ENCODE data around the gene VIPR2. TPM values are rescaled to one million over a fixed set of nuclear protein-coding genes. Genes with fewer than 3 reads are reported as not detected.

Gene VIPR2
- total and polyA plus RNA-seq, 9 donors: 6.7 to 11.3 (median 8.6) TPM

DNA sequence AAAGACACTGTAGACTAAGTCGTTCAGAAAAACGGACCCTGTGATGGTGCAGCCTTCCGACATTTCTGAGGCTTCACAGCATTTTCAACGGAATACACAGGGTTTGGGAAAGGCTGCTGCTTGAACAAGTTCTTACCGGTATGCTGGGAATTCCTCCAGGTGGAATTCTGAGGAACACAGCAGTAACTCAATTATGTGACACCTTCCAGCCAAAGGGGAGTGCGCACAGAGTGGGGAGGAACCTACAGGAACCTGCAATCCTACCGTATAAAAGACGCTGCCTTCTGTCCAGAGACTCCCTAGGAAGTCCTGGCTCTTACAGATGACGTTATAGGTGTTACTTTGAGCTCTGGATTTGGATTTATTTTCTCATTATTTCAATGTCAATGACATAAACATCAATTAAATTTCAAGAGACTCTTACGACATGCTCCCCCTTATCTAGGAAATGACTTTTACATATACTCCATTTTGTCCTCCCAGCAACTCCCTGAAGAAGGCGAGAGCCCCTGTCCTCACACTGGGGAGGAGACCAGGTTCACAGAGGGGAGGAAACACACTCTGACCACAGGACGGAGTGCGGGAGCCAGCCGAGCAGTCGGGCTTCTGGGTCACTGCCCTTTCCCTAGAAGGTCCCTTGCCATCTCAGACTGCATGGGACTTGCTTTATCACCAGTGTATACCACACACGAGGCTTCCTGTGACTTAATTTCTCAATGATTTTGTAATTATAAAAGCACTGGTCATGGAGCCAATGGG, 27.9 kb downstream of the VIPR2 start:
- Histone ChIP-seq H3K4me1 (ENCODE audit: control insufficient read depth, insufficient read depth, low read length) (peaks cover 37% of the 10 kb centered on the region), H3K9me3 (replicated peaks; ENCODE audit: control insufficient read depth, low read depth, low read length) (no peaks in the 10 kb centered on the region), H3K36me3 (ENCODE audit: control insufficient read depth, insufficient read depth, low read length) (no peaks in the 10 kb centered on the region), H3K27ac (ENCODE audit: low read length) (no peak overlapping the region), H3K27me3 (ENCODE audit: control insufficient read depth, insufficient read depth, low read length) (no peaks in the 10 kb centered on the region), H3K4me3 (ENCODE audit: low read length) (no peak overlapping the region)
- WGBS (ENCODE audit: insufficient coverage): 72% methylated on average over 6 of the region's 16 CpGs
- DNase-seq: no peak

- no peak for DNase-seq
- Histone ChIP-seq H3K27me3 (ENCODE audit: control insufficient read depth, insufficient read depth, low read length) (no peaks in the 10 kb centered on the region), H3K4me1 (ENCODE audit: control insufficient read depth, insufficient read depth, low read length) (peaks cover 37% of the 10 kb centered on the region), H3K4me3 (ENCODE audit: low read length) (no peak overlapping the region), H3K9me3 (replicated peaks; ENCODE audit: control insufficient read depth, low read depth, low read length) (no peaks in the 10 kb centered on the region), H3K36me3 (ENCODE audit: control insufficient read depth, insufficient read depth, low read length) (no peaks in the 10 kb centered on the region), H3K27ac (ENCODE audit: low read length) (no peak overlapping the region)
- WGBS (ENCODE audit: insufficient coverage): 65% methylated on average over 19 of the region's 19 CpGs
These were observed 28.8 kb downstream of the VIPR2 start for GRCh38 chr7:159115601-159116501.

- Histone ChIP-seq H3K27ac (ENCODE audit: low read length) (no peak overlapping the region), H3K4me1 (ENCODE audit: control insufficient read depth, insufficient read depth, low read length) (peaks cover 37% of the 10 kb centered on the region), H3K9me3 (replicated peaks; ENCODE audit: control insufficient read depth, low read depth, low read length) (no peaks in the 10 kb centered on the region), H3K27me3 (ENCODE audit: control insufficient read depth, insufficient read depth, low read length) (no peaks in the 10 kb centered on the region), H3K4me3 (ENCODE audit: low read length) (no peak overlapping the region), H3K36me3 (ENCODE audit: control insufficient read depth, insufficient read depth, low read length) (no peaks in the 10 kb centered on the region)
- 20% methylated on average over 3 of the region's 7 CpGs for WGBS (ENCODE audit: insufficient coverage)
- peak; percentile 77 for DNase-seq
These were observed 29.7 kb downstream of the VIPR2 start for GRCh38 chr7:159114981-159115380.

DNA sequence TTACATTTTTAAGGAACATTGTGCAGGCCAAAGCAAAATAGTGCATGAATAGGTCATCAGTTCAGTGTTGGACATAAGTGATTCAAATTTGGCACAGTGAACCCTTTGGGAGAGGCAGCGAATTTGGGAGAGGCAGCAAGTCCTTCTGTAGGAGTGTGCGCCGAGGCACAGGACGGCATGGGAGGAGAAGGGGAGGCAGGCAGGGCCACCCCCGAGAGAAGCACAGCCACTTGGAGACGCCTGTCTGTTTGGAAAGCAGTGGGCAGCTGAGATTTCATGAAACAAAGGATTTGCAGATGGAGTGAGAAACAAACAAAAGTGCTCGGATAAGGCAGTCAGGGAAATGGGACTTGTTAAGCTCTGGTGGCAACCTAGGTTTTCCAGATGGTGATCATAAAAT, 30.6 kb downstream of the VIPR2 start:
- no peak for DNase-seq
- no peaks in the 10 kb centered on the region for H3K36me3 ChIP-seq (ENCODE audit: control insufficient read depth, insufficient read depth, low read length)
- H3K27ac ChIP-seq (ENCODE audit: low read length): no peak overlapping the region
- no peaks in the 10 kb centered on the region for H3K27me3 ChIP-seq (ENCODE audit: control insufficient read depth, insufficient read depth, low read length)
- WGBS (ENCODE audit: insufficient coverage): 58% methylated on average over 7 of the region's 7 CpGs
- no peaks in the 10 kb centered on the region for H3K9me3 ChIP-seq (replicated peaks; ENCODE audit: control insufficient read depth, low read depth, low read length)
- H3K4me3 ChIP-seq (ENCODE audit: low read length): no peak overlapping the region
- H3K4me1 ChIP-seq (ENCODE audit: control insufficient read depth, insufficient read depth, low read length): peaks cover 43% of the 10 kb centered on the region

DNA sequence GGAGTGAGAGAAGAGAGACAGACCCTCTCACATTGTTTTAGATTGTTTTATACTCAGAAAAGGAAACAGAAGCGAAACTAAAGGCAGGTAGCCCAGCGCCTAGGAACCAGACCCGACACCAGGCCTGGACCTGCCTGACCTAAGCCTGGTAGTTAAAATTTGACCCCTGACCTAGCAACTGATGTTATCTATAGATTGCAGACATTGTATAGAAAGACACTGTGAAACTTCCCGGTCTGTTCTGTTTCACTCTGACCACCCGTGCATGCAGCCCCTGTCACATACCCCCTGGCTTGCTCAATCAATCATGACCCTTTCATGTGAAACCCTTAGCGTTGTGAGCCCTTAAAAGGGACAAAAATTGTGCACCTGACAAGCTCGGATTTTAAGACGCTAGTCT, 31.6 kb downstream of the VIPR2 start:
- H3K9me3 ChIP-seq (replicated peaks; ENCODE audit: control insufficient read depth, low read depth, low read length): no peaks in the 10 kb centered on the region
- no peaks in the 10 kb centered on the region for H3K27me3 ChIP-seq (ENCODE audit: control insufficient read depth, insufficient read depth, low read length)
- WGBS (ENCODE audit: insufficient coverage): 47% methylated on average over 2 of the region's 8 CpGs

DNA sequence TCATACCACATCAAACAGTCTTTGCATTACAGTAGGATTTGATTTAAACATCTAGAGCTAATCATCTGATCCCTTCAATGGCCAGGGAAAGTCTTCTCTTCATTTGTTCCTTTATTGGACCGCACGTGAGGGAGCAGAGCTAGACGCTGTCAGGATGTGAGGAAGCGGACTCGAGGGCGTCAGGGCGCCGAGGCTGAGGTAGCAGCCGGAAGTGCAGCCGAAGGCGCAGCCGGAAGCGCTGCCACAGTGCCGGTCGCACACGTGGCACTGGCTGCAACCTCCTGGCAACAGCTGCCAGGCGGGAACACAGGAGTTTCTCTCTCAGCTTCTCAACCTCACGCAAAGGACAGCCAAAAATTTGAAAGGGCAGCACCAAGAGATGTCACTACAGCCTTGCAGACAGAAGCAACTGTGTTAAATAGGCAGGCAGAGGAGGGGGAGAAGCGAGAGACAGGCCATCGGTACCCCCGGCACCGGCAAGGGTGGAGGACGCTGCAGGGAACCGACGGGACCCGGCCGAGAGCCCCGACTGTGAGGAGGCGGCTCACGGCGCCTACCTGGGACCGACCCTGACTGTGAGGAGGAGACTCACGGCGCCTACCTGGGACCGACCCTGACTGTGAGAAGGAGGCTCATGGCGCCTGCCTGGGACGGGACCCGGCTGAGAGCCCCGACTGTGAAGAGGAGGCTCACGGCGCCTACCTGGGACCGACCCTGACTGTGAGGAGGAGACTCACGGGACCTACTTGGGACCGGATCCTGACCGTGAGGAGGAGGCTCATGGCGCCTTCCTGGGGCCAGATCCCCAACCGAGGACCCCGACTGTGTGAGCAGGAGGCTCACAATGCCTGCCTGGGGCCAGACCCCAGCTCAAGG, 32.3 kb downstream of the VIPR2 start:
- no peaks in the 10 kb centered on the region for H3K36me3 ChIP-seq (ENCODE audit: control insufficient read depth, insufficient read depth, low read length)
- WGBS (ENCODE audit: insufficient coverage): 44% methylated on average over 44 of the region's 48 CpGs
- H3K4me3 ChIP-seq (ENCODE audit: low read length): no peak overlapping the region
- H3K9me3 ChIP-seq (replicated peaks; ENCODE audit: control insufficient read depth, low read depth, low read length): no peaks in the 10 kb centered on the region
- no peak for DNase-seq
- peaks cover 42% of the 10 kb centered on the region for H3K4me1 ChIP-seq (ENCODE audit: control insufficient read depth, insufficient read depth, low read length)
- no peaks in the 10 kb centered on the region for H3K27me3 ChIP-seq (ENCODE audit: control insufficient read depth, insufficient read depth, low read length)
- no peak overlapping the region for H3K27ac ChIP-seq (ENCODE audit: low read length)

More for the DNA sequence above, 31.6 kb downstream of the VIPR2 start:
- Histone ChIP-seq H3K27ac (ENCODE audit: low read length) (no peak overlapping the region), H3K4me3 (ENCODE audit: low read length) (no peak overlapping the region), H3K4me1 (ENCODE audit: control insufficient read depth, insufficient read depth, low read length) (peaks cover 42% of the 10 kb centered on the region), H3K36me3 (ENCODE audit: control insufficient read depth, insufficient read depth, low read length) (no peaks in the 10 kb centered on the region)
- DNase-seq: no peak

GRCh38 chr7:159109653-159110035, 35.0 kb downstream of the VIPR2 start:
- Histone ChIP-seq H3K36me3 (ENCODE audit: control insufficient read depth, insufficient read depth, low read length) (no peaks in the 10 kb centered on the region), H3K9me3 (replicated peaks; ENCODE audit: control insufficient read depth, low read depth, low read length) (no peaks in the 10 kb centered on the region), H3K4me3 (ENCODE audit: low read length) (no peak overlapping the region), H3K4me1 (ENCODE audit: control insufficient read depth, insufficient read depth, low read length) (peaks cover 41% of the 10 kb centered on the region), H3K27me3 (ENCODE audit: control insufficient read depth, insufficient read depth, low read length) (no peaks in the 10 kb centered on the region), H3K27ac (ENCODE audit: low read length) (no peak overlapping the region)
- DNase-seq: no peak
- 75% methylated on average over 8 of the region's 10 CpGs for whole genome bisulfite sequencing (ENCODE audit: insufficient coverage)

DNA sequence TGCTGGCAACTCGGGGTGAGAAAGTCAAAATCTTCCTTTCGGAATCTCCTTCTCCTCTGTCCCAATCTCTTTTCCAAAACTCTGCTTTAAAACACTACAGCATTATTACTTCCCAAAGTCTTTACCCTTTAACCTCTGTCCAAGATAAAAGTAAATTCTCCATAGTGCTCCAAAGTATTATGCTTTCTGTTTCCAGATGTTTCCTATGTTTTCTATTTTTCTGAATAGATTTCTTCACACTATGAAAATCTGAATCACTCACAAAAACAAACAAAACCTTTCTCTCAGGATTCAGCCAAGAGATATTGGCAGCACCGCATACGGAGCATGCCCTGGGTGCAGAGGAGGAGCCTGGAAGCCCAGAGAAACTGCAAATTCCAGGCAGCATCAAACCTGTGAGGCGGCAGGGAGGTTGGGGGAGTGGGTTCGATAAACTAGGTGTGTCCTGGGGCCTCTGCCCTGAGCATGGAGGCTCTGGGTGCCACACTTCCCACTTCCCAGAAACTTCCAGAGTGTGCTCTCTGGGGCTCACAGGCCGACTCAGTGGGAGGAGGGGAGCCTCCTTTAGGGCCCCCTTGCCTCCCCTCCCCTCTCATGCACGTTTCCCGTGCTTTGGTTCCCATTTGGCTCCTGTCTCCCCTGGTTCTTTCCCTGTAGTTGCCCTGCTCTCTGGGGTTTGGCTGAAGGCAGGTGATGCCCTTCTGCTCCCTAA, 35.6 kb downstream of the VIPR2 start:
- Histone ChIP-seq H3K4me3 (ENCODE audit: low read length) (no peak overlapping the region), H3K4me1 (ENCODE audit: control insufficient read depth, insufficient read depth, low read length) (peaks cover 46% of the 10 kb centered on the region), H3K36me3 (ENCODE audit: control insufficient read depth, insufficient read depth, low read length) (no peaks in the 10 kb centered on the region), H3K9me3 (replicated peaks; ENCODE audit: control insufficient read depth, low read depth, low read length) (no peaks in the 10 kb centered on the region), H3K27ac (ENCODE audit: low read length) (no peak overlapping the region), H3K27me3 (ENCODE audit: control insufficient read depth, insufficient read depth, low read length) (no peaks in the 10 kb centered on the region)
- WGBS (ENCODE audit: insufficient coverage): 41% methylated on average over 3 of the region's 9 CpGs
- DNase-seq: peak; percentile 59

GRCh38 chr7:159108491-159108890, 36.2 kb downstream of the VIPR2 start:
- no peak for DNase-seq
- H3K27ac ChIP-seq (ENCODE audit: low read length): no peak overlapping the region
- H3K9me3 ChIP-seq (replicated peaks; ENCODE audit: control insufficient read depth, low read depth, low read length): no peaks in the 10 kb centered on the region
- H3K36me3 ChIP-seq (ENCODE audit: control insufficient read depth, insufficient read depth, low read length): no peaks in the 10 kb centered on the region
- H3K4me1 ChIP-seq (ENCODE audit: control insufficient read depth, insufficient read depth, low read length): peaks cover 50% of the 10 kb centered on the region
- H3K4me3 ChIP-seq (ENCODE audit: low read length): no peak overlapping the region
- no peaks in the 10 kb centered on the region for H3K27me3 ChIP-seq (ENCODE audit: control insufficient read depth, insufficient read depth, low read length)
- WGBS (ENCODE audit: insufficient coverage): 56% methylated on average over 2 of the region's 2 CpGs

Measured in muscle of leg (tissue), 11 donors.